Keratinocyte (primary cell): ENCODE data around the gene CLCN1. TPM values are rescaled to one million over a fixed set of nuclear protein-coding genes. Genes with fewer than 3 reads are reported as not detected.

Source experiments
- DNase-seq: peaks from one replicate; pipeline ENCODE4 v3.0.0-alpha.2; 2011; ENCODE audit warnings: low read depth, missing footprints, low spot score
- FAIRE-seq: peaks from 2 replicates; lab custom pipeline; 2011; peaks lifted over from hg19 to GRCh38; lab: Jason Lieb, UNC
- H2AFZ ChIP-seq: 2 replicates; pipeline ENCODE4 v1.6.0; 2012; ENCODE audit warnings: low read length, control low read depth, inconsistent platforms; ENCODE audit not compliant: control insufficient read depth
- H3K27ac ChIP-seq: 2 replicates; pipeline ENCODE4 v1.5.1; 2011; ENCODE audit warnings: low read length; ENCODE audit not compliant: control insufficient read depth, insufficient read depth
- H3K27me3 ChIP-seq: 3 replicates; pipeline ENCODE4 v1.6.0; 2011; ENCODE audit warnings: low read length; ENCODE audit not compliant: control insufficient read depth, insufficient read depth; ENCODE audit errors: extremely low read depth
- H3K36me3 ChIP-seq, 2 experiments: 2 replicates in 1 of 2; 3 replicates in 1 of 2; pipeline ENCODE4 v1.5.1; 2011; ENCODE audit warnings: low read length in 2 of 2, mild to moderate bottlenecking in 1 of 2; ENCODE audit not compliant: control insufficient read depth in 2 of 2, insufficient read depth in 2 of 2; ENCODE audit errors: extremely low read depth in 1 of 2
- H3K4me1 ChIP-seq: 3 replicates; pipeline ENCODE4 v1.5.1; 2011; ENCODE audit warnings: low read length; ENCODE audit not compliant: control insufficient read depth, insufficient read depth; ENCODE audit errors: extremely low read depth
- H3K4me2 ChIP-seq: 3 replicates; pipeline ENCODE4 v1.6.0; 2011; ENCODE audit warnings: low read depth, low read length; ENCODE audit not compliant: control insufficient read depth, insufficient read depth; ENCODE audit errors: extremely low read depth
- H3K4me3 ChIP-seq, 3 experiments: fragments of 200-600 bp in 1 of 3; sonication (generic) in 1 of 3; 2 replicates in 2 of 3; 3 replicates in 1 of 3; pipeline ENCODE4 v1.5.1; 2011 to 2016; ENCODE audit warnings: low read length in 3 of 3, mild to moderate bottlenecking in 3 of 3, control low read depth in 2 of 3, inconsistent platforms in 1 of 3, low read depth in 1 of 3, mixed read lengths in 1 of 3, mixed run types in 1 of 3, moderate library complexity in 1 of 3; ENCODE audit not compliant: control insufficient read depth in 2 of 3, insufficient read depth in 2 of 3; ENCODE audit errors: extremely low read depth in 1 of 3
- H3K79me2 ChIP-seq: 2 replicates; pipeline ENCODE4 v1.6.0; 2012; ENCODE audit warnings: low read length; ENCODE audit not compliant: control insufficient read depth, insufficient read depth
- H3K9ac ChIP-seq: 3 replicates; pipeline ENCODE4 v1.6.0; 2011; ENCODE audit warnings: low read length; ENCODE audit not compliant: control insufficient read depth, insufficient read depth; ENCODE audit errors: extremely low read depth
- H3K9me1 ChIP-seq: 3 replicates; pipeline ENCODE4 v1.6.0; 2011; ENCODE audit warnings: low read length; ENCODE audit not compliant: control insufficient read depth, insufficient read depth; ENCODE audit errors: extremely low read depth
- H3K9me3 ChIP-seq: 2 replicates; pipeline ENCODE4 v1.5.1; 2012; ENCODE audit warnings: low read depth, low read length; ENCODE audit not compliant: control insufficient read depth
- H4K20me1 ChIP-seq: 3 replicates; pipeline ENCODE4 v1.6.0; 2011; ENCODE audit warnings: low read length; ENCODE audit not compliant: control insufficient read depth, insufficient read depth; ENCODE audit errors: extremely low read depth
- CTCF ChIP-seq, 3 experiments: IDR thresholded peaks in 1 of 3; conservative IDR thresholded peaks in 1 of 3; optimal IDR thresholded peaks in 1 of 3; 2 replicates in 2 of 3; 3 replicates in 1 of 3; pipeline versions ENCODE3 to v1.5.1; 2011; ENCODE audit warnings: low read length in 3 of 3, mild to moderate bottlenecking in 3 of 3, moderate library complexity in 2 of 3, control low read depth in 1 of 3, inconsistent platforms in 1 of 3; ENCODE audit not compliant: insufficient read depth in 2 of 3; ENCODE audit errors: extremely low read depth in 1 of 3
- EZH2 ChIP-seq: IDR thresholded peaks from one replicate; pipeline ENCODE4 v1.6.1; 2012; ENCODE audit warnings: inconsistent platforms, mild to moderate bottlenecking, low read length, moderate library complexity
- dilution Hi-C: fragments of 300-500 bp; cut with MboI; formaldehyde crosslinking; loops from one replicate; pipeline ENCODE4 v1.7.0; 2020; ENCODE audit warnings: low sequenced_read_pairs; ENCODE audit not compliant: extremely low pct_ligation_motif_present
- polyA plus RNA-seq, 5 experiments: library from polyadenylated mRNA; depleted of rRNA in 3 of 5; stranded (reverse) in 3 of 5; stranded (forward) in 1 of 5; unstranded in 1 of 5; fragments of >200 nt; gene quantifications; 1 replicate in 1 of 5; 2 replicates in 3 of 5; 3 replicates in 1 of 5; pipeline versions ENCODE4 v1.2.1 to v1.2.3, GENCODE V29; 2011 to 2012; ENCODE audit warnings: missing spikeins in 2 of 5, low read depth in 1 of 5, low replicate concordance in 1 of 5

The CLCN1 gene
- polyA plus RNA-seq, 1 donor (not counting 4 experiments of a cell fraction or from before 2014, with no cell fraction given), result not detected

GRCh38 chr7:143351060-143351459, 35.1 kb downstream of the CLCN1 start:
- Histone ChIP-seq H3K9me1 (no peaks in the 10 kb centered on the region), H4K20me1 (no peaks in the 10 kb centered on the region), H3K27me3 (peaks cover 23% of the 10 kb centered on the region), H3K4me2 (no peak overlapping the region), H3K9ac (no peak overlapping the region), H3K79me2 (no peaks in the 10 kb centered on the region), H2AFZ (no peak overlapping the region), H3K4me1 (no peaks in the 10 kb centered on the region), H3K4me3 (no peak overlapping the region), H3K36me3 (no peaks in the 10 kb centered on the region), H3K9me3 (no peaks in the 10 kb centered on the region), H3K27ac (no peak overlapping the region)
- dilution Hi-C loops, result no loop called here
- DNase-seq (no peak), FAIRE-seq (no peak)
- TF ChIP-seq EZH2 (no peak), CTCF (optimal IDR thresholded peaks at IDR 0.05 in 1 of 3, IDR thresholded peaks at IDR 0.05 in 1 of 3, conservative IDR thresholded peaks at IDR 0.05 in 1 of 3; ENCODE audit: extremely low read depth in 1 of 3, insufficient read depth in 2 of 3, low read length in 3 of 3) (no peak)

- no peaks in the 10 kb centered on the region for H3K4me1 ChIP-seq
- H3K9me3 ChIP-seq, result no peaks in the 10 kb centered on the region
- DNase-seq (no peak), FAIRE-seq (no peak)
- H3K27me3 ChIP-seq, result peaks cover 20% of the 10 kb centered on the region
- no peak overlapping the region for H3K27ac ChIP-seq
- no peak overlapping the region for H2AFZ ChIP-seq
- dilution Hi-C loops, result no loop called here
- no peaks in the 10 kb centered on the region for H3K9me1 ChIP-seq
- TF ChIP-seq CTCF (optimal IDR thresholded peaks at IDR 0.05 in 1 of 3, IDR thresholded peaks at IDR 0.05 in 1 of 3, conservative IDR thresholded peaks at IDR 0.05 in 1 of 3; ENCODE audit: extremely low read depth in 1 of 3, insufficient read depth in 2 of 3, low read length in 3 of 3) (no peak), EZH2 (no peak)
- H3K4me3 ChIP-seq, result no peak overlapping the region
- H3K36me3 ChIP-seq, result no peaks in the 10 kb centered on the region
- no peaks in the 10 kb centered on the region for H4K20me1 ChIP-seq
- H3K4me2 ChIP-seq, result no peak overlapping the region
- no peaks in the 10 kb centered on the region for H3K79me2 ChIP-seq
- H3K9ac ChIP-seq, result no peak overlapping the region
Observed at GRCh38 chr7:143351574-143351973, 35.7 kb downstream of the CLCN1 start.
